Activated naive CD4-positive, alpha-beta T cell treated with anti-CD3 and anti-CD28 coated beads for 36 hours (primary cell): Measurements from ENCODE around the gene PREP. TPM values are rescaled to one million over a fixed set of nuclear protein-coding genes. Genes with fewer than 3 reads are reported as not detected.

ENCODE experiments used
- CTCF ChIA-PET: fragments of 350-600 bp; sonication (Branson Sonifier 250); formaldehyde crosslinking; loops from one replicate; lab custom pipeline; 2021; ENCODE audit warnings: antibody characterized with exemption; lab: Charles Lee
- DNase-seq: peaks from one replicate; pipeline ENCODE4 v3.0.0-alpha.2; 2020
- H3K27ac Mint-ChIP-seq: one replicate; pipeline ENCODE4 v1.8.0; 2021; ENCODE audit warnings: mild to moderate bottlenecking, mixed read lengths
- H3K27me3 Mint-ChIP-seq: one replicate; pipeline ENCODE4 v1.8.0; 2021; ENCODE audit warnings: low read depth, mixed read lengths
- H3K36me3 Mint-ChIP-seq: one replicate; pipeline ENCODE4 v1.8.0; 2021; ENCODE audit warnings: low read depth, mixed read lengths
- H3K4me1 Mint-ChIP-seq: one replicate; pipeline ENCODE4 v1.8.0; 2021; ENCODE audit warnings: low read depth, mixed read lengths
- H3K4me3 Mint-ChIP-seq: one replicate; pipeline ENCODE4 v1.8.0; 2021; ENCODE audit warnings: mild to moderate bottlenecking, moderate library complexity, mixed read lengths
- H3K9me3 Mint-ChIP-seq: one replicate; pipeline ENCODE4 v1.8.0; 2021; ENCODE audit warnings: mixed read lengths
- intact Hi-C: fragments of 100-400 bp; cut with micrococcal nuclease; formaldehyde crosslinking; loops from one replicate; pipeline ENCODE4 v1.15.1; 2023
- total RNA-seq, 2 experiments: library from RNA; stranded (reverse); gene quantifications; one replicate each; pipeline ENCODE4 v1.2.3, GENCODE V29; 2021

Gene PREP
- total RNA-seq, 2 experiments from 2014 or later, result 32.6 to 33.9 TPM

GRCh38 chr6:105274678-105275077 is 128.2 kb downstream of the PREP start:
- Mint-ChIP-seq H3K4me1 (no peaks in the 10 kb centered on the region), H3K27ac (no peak overlapping the region), H3K9me3 (no peaks in the 10 kb centered on the region), H3K4me3 (no peak overlapping the region), H3K36me3 (peaks cover 31% of the 10 kb centered on the region), H3K27me3 (no peaks in the 10 kb centered on the region)
- no peak for DNase-seq
- CTCF ChIA-PET, result no interaction called here
- intact Hi-C loops, result no loop called here

GRCh38 chr6:105273589-105273988 is 129.3 kb downstream of the PREP start:
- Mint-ChIP-seq H3K36me3 (peaks cover 26% of the 10 kb centered on the region), H3K4me1 (no peaks in the 10 kb centered on the region), H3K9me3 (no peaks in the 10 kb centered on the region), H3K4me3 (no peak overlapping the region), H3K27ac (no peak overlapping the region), H3K27me3 (no peaks in the 10 kb centered on the region)
- intact Hi-C loops, result no loop called here
- CTCF ChIA-PET, result no interaction called here
- no peak for DNase-seq

GRCh38 chr6:105272786-105273185 is 130.1 kb downstream of the PREP start:
- H3K9me3 Mint-ChIP-seq, result no peaks in the 10 kb centered on the region
- H3K27ac Mint-ChIP-seq, result no peak overlapping the region
- intact Hi-C loops, result no loop called here
- DNase-seq, result no peak
- CTCF ChIA-PET, result no interaction called here
- H3K27me3 Mint-ChIP-seq, result no peaks in the 10 kb centered on the region
- H3K4me1 Mint-ChIP-seq, result no peaks in the 10 kb centered on the region
- H3K4me3 Mint-ChIP-seq, result no peak overlapping the region
- peaks cover 20% of the 10 kb centered on the region for H3K36me3 Mint-ChIP-seq

GRCh38 chr6:105270511-105270910 is 132.4 kb downstream of the PREP start:
- Mint-ChIP-seq H3K4me3 (no peak overlapping the region), H3K4me1 (no peaks in the 10 kb centered on the region), H3K36me3 (peaks cover 3% of the 10 kb centered on the region), H3K27ac (no peak overlapping the region), H3K27me3 (no peaks in the 10 kb centered on the region), H3K9me3 (peaks cover 2% of the 10 kb centered on the region)
- CTCF ChIA-PET, result no interaction called here
- no peak for DNase-seq
- intact Hi-C loops, result no loop called here

- intact Hi-C loops, result no loop called here
- no peak overlapping the region for H3K4me3 Mint-ChIP-seq
- CTCF ChIA-PET, result no interaction called here
- no peaks in the 10 kb centered on the region for H3K4me1 Mint-ChIP-seq
- no peak for DNase-seq
- no peaks in the 10 kb centered on the region for H3K27me3 Mint-ChIP-seq
- peaks cover 2% of the 10 kb centered on the region for H3K9me3 Mint-ChIP-seq
- peaks cover 2% of the 10 kb centered on the region for H3K36me3 Mint-ChIP-seq
- no peak overlapping the region for H3K27ac Mint-ChIP-seq
These were observed 133.5 kb downstream of the PREP start for GRCh38 chr6:105269390-105269789.

- H3K4me3 Mint-ChIP-seq, result no peak overlapping the region
- no peak for DNase-seq
- peaks cover 2% of the 10 kb centered on the region for H3K9me3 Mint-ChIP-seq
- H3K36me3 Mint-ChIP-seq, result peaks cover 2% of the 10 kb centered on the region
- H3K27me3 Mint-ChIP-seq, result peaks cover 7% of the 10 kb centered on the region
- CTCF ChIA-PET, result no interaction called here
- intact Hi-C loops, result loop anchor here (1.0 kb wide), 1 partner anchor 52 kb away; no protein-coding TSS in a partner anchor
- peaks cover 2% of the 10 kb centered on the region for H3K4me1 Mint-ChIP-seq
- no peak overlapping the region for H3K27ac Mint-ChIP-seq
These were observed 138.9 kb downstream of the PREP start for GRCh38 chr6:105263685-105264610.

- intact Hi-C loops, result no loop called here
- Mint-ChIP-seq H3K9me3 (no peaks in the 10 kb centered on the region), H3K27ac (no peak overlapping the region), H3K4me1 (peaks cover 2% of the 10 kb centered on the region), H3K27me3 (peaks cover 7% of the 10 kb centered on the region), H3K36me3 (no peaks in the 10 kb centered on the region), H3K4me3 (no peak overlapping the region)
- DNase-seq, result no peak
- CTCF ChIA-PET, result no interaction called here
These were observed 142.7 kb downstream of the PREP start for GRCh38 chr6:105259913-105260889.

- intact Hi-C loops, result no loop called here
- Mint-ChIP-seq H3K36me3 (no peaks in the 10 kb centered on the region), H3K9me3 (no peaks in the 10 kb centered on the region)
These were observed 144.1 kb downstream of the PREP start for GRCh38 chr6:105258816-105259215.

GRCh38 chr6:105257340-105257739 is 145.5 kb downstream of the PREP start:
- peaks cover 8% of the 10 kb centered on the region for H3K27me3 Mint-ChIP-seq
- intact Hi-C loops, result no loop called here
- no peak for DNase-seq
- no peaks in the 10 kb centered on the region for H3K4me1 Mint-ChIP-seq
- no peak overlapping the region for H3K27ac Mint-ChIP-seq
- no peaks in the 10 kb centered on the region for H3K36me3 Mint-ChIP-seq
- H3K4me3 Mint-ChIP-seq, result no peak overlapping the region
- CTCF ChIA-PET, result interaction anchor here (1.5 kb wide), 1 partner anchor 169 kb away, joined by 4 read pairs; no protein-coding TSS in a partner anchor
- H3K9me3 Mint-ChIP-seq, result no peaks in the 10 kb centered on the region

More at GRCh38 chr6:105258816-105259215, 144.1 kb downstream of the PREP start:
- Mint-ChIP-seq H3K4me3 (no peak overlapping the region), H3K4me1 (peaks cover 2% of the 10 kb centered on the region), H3K27ac (no peak overlapping the region), H3K27me3 (peaks cover 7% of the 10 kb centered on the region)
- CTCF ChIA-PET, result no interaction called here
- no peak for DNase-seq

GRCh38 chr6:105256619-105257018 is 146.3 kb downstream of the PREP start:
- H3K27me3 Mint-ChIP-seq, result peaks cover 7% of the 10 kb centered on the region
- H3K4me1 Mint-ChIP-seq, result no peaks in the 10 kb centered on the region
- no peaks in the 10 kb centered on the region for H3K36me3 Mint-ChIP-seq
- intact Hi-C loops, result no loop called here
- DNase-seq, result no peak
- CTCF ChIA-PET, result interaction anchor here (0.7 to 1.5 kb wide), 2 partner anchors 48 to 169 kb away, joined by 4 read pairs; no protein-coding TSS in a partner anchor
- H3K4me3 Mint-ChIP-seq, result no peak overlapping the region
- H3K27ac Mint-ChIP-seq, result no peak overlapping the region
- H3K9me3 Mint-ChIP-seq, result no peaks in the 10 kb centered on the region

GRCh38 chr6:105253787-105254186 is 149.1 kb downstream of the PREP start:
- Mint-ChIP-seq H3K9me3 (peaks cover 1% of the 10 kb centered on the region), H3K27ac (no peak overlapping the region), H3K4me1 (no peaks in the 10 kb centered on the region), H3K36me3 (no peaks in the 10 kb centered on the region), H3K4me3 (no peak overlapping the region), H3K27me3 (peaks cover 2% of the 10 kb centered on the region)
- no peak for DNase-seq
- CTCF ChIA-PET, result no interaction called here
- intact Hi-C loops, result no loop called here

- Mint-ChIP-seq H3K9me3 (peaks cover 1% of the 10 kb centered on the region), H3K27ac (no peak overlapping the region), H3K4me1 (no peaks in the 10 kb centered on the region), H3K4me3 (no peak overlapping the region), H3K36me3 (no peaks in the 10 kb centered on the region), H3K27me3 (peaks cover 2% of the 10 kb centered on the region)
- no peak for DNase-seq
- CTCF ChIA-PET, result no interaction called here
- intact Hi-C loops, result no loop called here
These were observed 151.2 kb downstream of the PREP start for GRCh38 chr6:105251689-105252088.
